GM21390 (cell line): ENCODE data around the gene LMLN.
"Not testable (repeated sequence)": the region's sequence is repeated elsewhere in the genome, so short reads cannot be mapped to it uniquely, and the experiment has no call there.

Source experiments
- ATAC-seq: cut with Tn5 transposase; IDR thresholded peaks from one replicate; pipeline ENCODE4 v1.9.1; 2021; ENCODE audit not compliant: unreplicated experiment

The LMLN gene

GRCh38 chr3:198022604-198023003 lies 62.6 kb downstream of the LMLN start:
- no peak for ATAC-seq

GRCh38 chr3:198025644-198026043 lies 65.6 kb downstream of the LMLN start:
- no peak for ATAC-seq

GRCh38 chr3:198026620-198027019 lies 66.6 kb downstream of the LMLN start:
- no peak for ATAC-seq

GRCh38 chr3:198027045-198027798 lies 67.2 kb downstream of the LMLN start:
- no peak for ATAC-seq

- ATAC-seq = no peak
Observed at GRCh38 chr3:198027799-198028390, 67.9 kb downstream of the LMLN start.

GRCh38 chr3:198028718-198029117 lies 68.7 kb downstream of the LMLN start:
- ATAC-seq = no peak

- no peak for ATAC-seq
Observed at GRCh38 chr3:198030125-198030524, 70.1 kb downstream of the LMLN start.

- ATAC-seq = no peak
Observed at GRCh38 chr3:198030726-198031125, 70.7 kb downstream of the LMLN start.

GRCh38 chr3:198032039-198032936 lies 72.3 kb downstream of the LMLN start:
- ATAC-seq = no peak

GRCh38 chr3:198043119-198043518 lies 83.1 kb downstream of the LMLN start:
- ATAC-seq = no peak

- no peak for ATAC-seq
Observed at GRCh38 chr3:198046120-198046857, 86.3 kb downstream of the LMLN start.

- ATAC-seq = no peak
Observed at GRCh38 chr3:198048445-198048844, 88.4 kb downstream of the LMLN start.

- no peak for ATAC-seq
Observed at GRCh38 chr3:198051836-198052235, 91.8 kb downstream of the LMLN start.

- not testable (repeated sequence) for ATAC-seq
Observed at GRCh38 chr3:198053462-198053861, 93.4 kb downstream of the LMLN start.

GRCh38 chr3:198061119-198062067 lies 101.4 kb downstream of the LMLN start:
- ATAC-seq = no peak

GRCh38 chr3:198062068-198062465 lies 102.0 kb downstream of the LMLN start:
- ATAC-seq = no peak

GRCh38 chr3:198064420-198064819 lies 104.4 kb downstream of the LMLN start:
- ATAC-seq = no peak

GRCh38 chr3:198065897-198066296 lies 105.9 kb downstream of the LMLN start:
- no peak for ATAC-seq

- no peak for ATAC-seq
Observed at GRCh38 chr3:198067416-198067815, 107.4 kb downstream of the LMLN start.

- ATAC-seq = no peak
Observed at GRCh38 chr3:198070871-198071270, 110.9 kb downstream of the LMLN start.
